ENCODE data around the gene IL11RA. TPM values are rescaled to one million over a fixed set of nuclear protein-coding genes. Genes with fewer than 3 reads are reported as not detected.

Gene IL11RA
- total and polyA plus RNA-seq, 2 of the 8 experiments (the other 6 are each of a cell fraction or from before 2014, with no cell fraction given) = 5.5 to 9.1 TPM

DNA sequence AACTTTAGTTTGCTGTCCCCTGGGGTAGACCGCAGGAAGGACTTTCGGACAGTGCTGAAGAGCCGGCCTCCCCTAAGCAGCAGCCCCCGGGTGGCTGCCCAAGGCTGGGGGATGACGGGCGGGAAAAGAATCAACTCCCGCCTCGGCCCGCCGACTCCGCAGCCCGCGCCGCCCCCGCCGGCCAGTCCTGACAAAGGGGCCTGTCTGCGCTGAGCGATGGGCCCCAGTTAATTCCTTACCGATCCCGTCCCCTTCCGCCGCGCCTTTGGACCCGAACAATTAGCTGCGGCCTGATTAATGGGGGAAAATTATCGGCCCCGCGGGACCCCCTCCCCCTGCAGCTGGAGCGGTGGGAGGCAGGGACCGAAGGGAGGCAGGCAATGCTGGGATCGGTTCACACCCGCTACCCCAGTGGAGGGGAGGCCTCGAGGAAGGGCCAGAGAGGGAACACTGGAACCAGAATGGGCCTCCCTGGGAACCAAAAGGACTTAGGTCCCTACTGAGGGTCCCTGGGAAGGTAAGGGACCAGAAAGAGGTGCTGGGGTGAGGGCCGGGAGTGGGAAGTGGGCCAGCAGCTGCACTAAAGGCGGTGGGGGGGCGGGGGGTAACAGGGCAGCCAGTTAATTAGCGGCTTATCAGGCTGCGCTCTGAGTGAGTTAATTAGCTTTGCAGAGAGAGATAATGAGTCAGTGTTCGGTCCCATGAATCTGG lies 27.4 kb upstream of the IL11RA start:
- ChIA-PET CTCF (ENCODE audit: partially characterized antibody) (interaction anchor here (0.8 to 2.7 kb wide), 10 partner anchors 9 to 77 kb away, joined by 3 to 31 read pairs (median 5); partner anchors contain the start of gene RPP25L), POLR2A (ENCODE audit: partially characterized antibody) (interaction anchor here (1.4 to 2.6 kb wide), 2 partner anchors 9 to 12 kb away, joined by 5 to 12 read pairs; partner anchors contain the start of gene SIGMAR1)
- Histone ChIP-seq H2BK120ac (replicated peaks; ENCODE audit: low read depth, low read length) (no peak overlapping the region), H2BK12ac (ENCODE audit: low read depth, low read length) (no peak overlapping the region), H3K4me1 (replicated peaks in 1 of 4; ENCODE audit: control insufficient read depth in 3 of 4, insufficient read depth in 4 of 4, low read length in 3 of 4) (peaks cover 2 to 16% (median 6%) of the 10 kb centered on the region in 4 experiments), H3K23me2 (ENCODE audit: low read depth, low read length) (peaks cover 16% of the 10 kb centered on the region), H3K79me1 (ENCODE audit: low read depth, low read length) (no peaks in the 10 kb centered on the region; the same call in 1 of the 2 replicates), H4K20me1 (replicated peaks in 1 of 2; ENCODE audit: control insufficient read depth in 1 of 2, insufficient read depth in 2 of 2, low read length in 2 of 2) (peaks cover 0 to 5% of the 10 kb centered on the region in 2 experiments), H3K27me3 (replicated peaks in 1 of 4; ENCODE audit: control insufficient read depth in 3 of 4, extremely low read depth in 1 of 4, insufficient read depth in 3 of 4, low read length in 3 of 4) (peaks cover 54 to 80% (median 77%) of the 10 kb centered on the region in 4 experiments), H2AK5ac (ENCODE audit: low read depth, low read length) (no peak overlapping the region), H3K9ac (replicated peaks in 1 of 4; ENCODE audit: extremely low read depth in 1 of 4, low read depth in 3 of 4, low read length in 3 of 4) (no peak overlapping the region; a peak in 1 of 7 replicates), H2AFZ (ENCODE audit: low read length) (no peak overlapping the region; the same call in 1 of the 2 replicates), H4K8ac (ENCODE audit: extremely low read depth, insufficient read depth, low read length) (no peak overlapping the region), H2BK5ac (ENCODE audit: low read depth, low read length) (no peak overlapping the region), H4K91ac (replicated peaks; ENCODE audit: insufficient read length, low read length) (no peak overlapping the region), H3K79me2 (ENCODE audit: control insufficient read depth in 1 of 2, insufficient read depth in 2 of 2, low read length in 2 of 2) (no peaks in the 10 kb centered on the region), H3K14ac (ENCODE audit: insufficient read length) (no peak overlapping the region), H3K36me3 (ENCODE audit: control insufficient read depth in 2 of 4, insufficient read depth in 4 of 4, low read length in 3 of 4) (no peaks in the 10 kb centered on the region; a peak in 1 of 8 replicates), H4K5ac (ENCODE audit: insufficient read length, low read depth, low read length) (peak overlapping the region; percentile 10), H3K56ac (replicated peaks; ENCODE audit: insufficient read length, low read depth, low read length) (no peak overlapping the region), H3K4me2 (ENCODE audit: insufficient read depth in 1 of 2, low read depth in 2 of 2, low read length in 2 of 2) (peak overlapping the region; percentile 46 to 68), H2BK20ac (ENCODE audit: low read length) (no peak overlapping the region), H3K27ac (ENCODE audit: low read depth, low read length) (no peak overlapping the region), H3K9me3 (ENCODE audit: insufficient read depth in 2 of 2, low read depth in 1 of 2, low read length in 1 of 2) (no peaks in the 10 kb centered on the region), H3K4ac (replicated peaks; ENCODE audit: insufficient read length, low read depth, low read length) (no peak overlapping the region), H3K4me3 (ENCODE audit: extremely low read depth in 1 of 4, insufficient read depth in 2 of 4, low read depth in 3 of 4, low read length in 4 of 4) (peak overlapping the region in 3 of 4 experiments; percentile 9 to 51 (median 32); a peak in 6 of 8 replicates), H3K23ac (ENCODE audit: insufficient read length) (no peak overlapping the region), H2BK15ac (ENCODE audit: low read length) (no peak overlapping the region), H3K18ac (ENCODE audit: extremely low read depth, low read length) (no peak overlapping the region; the same call in 1 of the 2 replicates)
- 14% methylated on average over 30 of the region's 39 CpGs; no CpG with 5 or more reads in 1 of the 2 experiments for WGBS, 2 experiments (ENCODE audit: extremely low coverage in 1 of 2, insufficient coverage in 1 of 2, insufficient read length in 1 of 2, insufficient replicate concordance in 2 of 2, low coverage in 1 of 2, low lambda C conversion rate in 2 of 2, missing lambda C conversion rate in 1 of 2)
- TF ChIP-seq SUZ12 (IDR thresholded peaks at IDR 0.05; ENCODE audit: low read length) = peak; percentile 67; the same call in 1 of the 2 replicates
- TF ChIP-seq EZH2 (IDR thresholded peaks at IDR 0.05; ENCODE audit: low read depth, low read length, severe bottlenecking) = peak; percentile 59
- TF ChIP-seq GABPA (IDR thresholded peaks at IDR 0.05; ENCODE audit: borderline replicate concordance, insufficient read depth, low read length) = no peak
- no peak for TF ChIP-seq KDM5A (IDR thresholded peaks at IDR 0.05; ENCODE audit: low read length)
- peak; percentile 38; the same call in 1 of the 2 replicates for TF ChIP-seq EGR1 (IDR thresholded peaks at IDR 0.05; ENCODE audit: borderline replicate concordance, low read depth, low read length)
- TF ChIP-seq ASH2L (IDR thresholded peaks at IDR 0.05; ENCODE audit: low read length) = no peak
- no peak for TF ChIP-seq SIN3A (conservative IDR thresholded peaks at IDR 0.05 in 1 of 2, IDR thresholded peaks at IDR 0.05 in 1 of 2; ENCODE audit: low read depth in 1 of 2, low read length in 2 of 2)
- TF ChIP-seq, protein P1, sequence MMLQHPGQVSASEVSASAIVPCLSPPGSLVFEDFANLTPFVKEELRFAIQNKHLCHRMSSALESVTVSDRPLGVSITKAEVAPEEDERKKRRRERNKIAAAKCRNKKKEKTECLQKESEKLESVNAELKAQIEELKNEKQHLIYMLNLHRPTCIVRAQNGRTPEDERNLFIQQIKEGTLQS (IDR thresholded peaks at IDR 0.05; ENCODE audit: insufficient read depth, low read depth, low read length) = no peak
- TF ChIP-seq SIRT6 (IDR thresholded peaks at IDR 0.05; ENCODE audit: low read length) = no peak
- TF ChIP-seq, protein P2, sequence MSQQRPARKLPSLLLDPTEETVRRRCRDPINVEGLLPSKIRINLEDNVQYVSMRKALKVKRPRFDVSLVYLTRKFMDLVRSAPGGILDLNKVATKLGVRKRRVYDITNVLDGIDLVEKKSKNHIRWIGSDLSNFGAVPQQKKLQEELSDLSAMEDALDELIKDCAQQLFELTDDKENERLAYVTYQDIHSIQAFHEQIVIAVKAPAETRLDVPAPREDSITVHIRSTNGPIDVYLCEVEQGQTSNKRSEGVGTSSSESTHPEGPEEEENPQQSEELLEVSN (IDR thresholded peaks at IDR 0.05) = peak; percentile 29; the same call in 1 of the 2 replicates
- no peak for FAIRE-seq
- DNase-seq (ENCODE audit: low read depth in 1 of 2, low spot score in 2 of 2) = peak in 1 of 2 experiments; percentile 58

All from H1 (cell line).